Activated CD8-positive, alpha-beta T cell treated with anti-CD3 and anti-CD28 coated beads for 36 hours (primary cell): ENCODE data around the gene SLC17A2. TPM values are rescaled to one million over a fixed set of nuclear protein-coding genes. Genes with fewer than 3 reads are reported as not detected.

Experiments used
- ATAC-seq: fragments of 200-7000 bp; cut with Tn5 transposase; one replicate; pipeline ENCODE4 v1.10.0; 2021; ENCODE audit warnings: mild to moderate bottlenecking, moderate library complexity
- CTCF ChIA-PET: fragments of 350-600 bp; sonication (Branson Sonifier 250); formaldehyde crosslinking; loops from one replicate; lab custom pipeline; 2021; ENCODE audit warnings: antibody characterized with exemption; lab: Charles Lee
- POLR2A ChIA-PET: fragments of 350-600 bp; sonication (Branson Sonifier 250); formaldehyde crosslinking; loops from one replicate; lab custom pipeline; 2021; ENCODE audit warnings: antibody characterized with exemption; lab: Charles Lee
- DNase-seq: peaks from one replicate; pipeline ENCODE4 v3.0.0-alpha.2; 2020
- H3K27ac Mint-ChIP-seq: one replicate; pipeline ENCODE4 v1.8.0; 2021; ENCODE audit warnings: mild to moderate bottlenecking, mixed read lengths
- H3K27me3 Mint-ChIP-seq: one replicate; pipeline ENCODE4 v1.8.0; 2021; ENCODE audit warnings: mixed read lengths
- H3K36me3 Mint-ChIP-seq: one replicate; pipeline ENCODE4 v1.8.0; 2021; ENCODE audit warnings: low read depth, mixed read lengths
- H3K4me1 Mint-ChIP-seq: one replicate; pipeline ENCODE4 v1.8.0; 2021; ENCODE audit warnings: low read depth, mixed read lengths
- H3K4me3 Mint-ChIP-seq: one replicate; pipeline ENCODE4 v1.8.0; 2021; ENCODE audit warnings: mild to moderate bottlenecking, moderate library complexity, mixed read lengths
- H3K9me3 Mint-ChIP-seq: one replicate; pipeline ENCODE4 v1.8.0; 2021; ENCODE audit warnings: mixed read lengths
- intact Hi-C: fragments of 100-400 bp; cut with micrococcal nuclease; formaldehyde crosslinking; loops from one replicate; pipeline ENCODE4 v1.10.0; 2022
- total RNA-seq, 2 experiments: library from RNA; stranded (reverse); gene quantifications; one replicate each; pipeline ENCODE4 v1.2.3, GENCODE V29; 2021
- TF ChIP-seq, protein P1 (sequence below): fragments of 200-600 bp; IDR thresholded peaks from one replicate; pipeline ENCODE4 v1.8.0; 2022; ENCODE audit warnings: antibody characterized with exemption, mild to moderate bottlenecking

SLC17A2 gene
- total RNA-seq, 2 experiments from 2014 or later: not detected

DNA sequence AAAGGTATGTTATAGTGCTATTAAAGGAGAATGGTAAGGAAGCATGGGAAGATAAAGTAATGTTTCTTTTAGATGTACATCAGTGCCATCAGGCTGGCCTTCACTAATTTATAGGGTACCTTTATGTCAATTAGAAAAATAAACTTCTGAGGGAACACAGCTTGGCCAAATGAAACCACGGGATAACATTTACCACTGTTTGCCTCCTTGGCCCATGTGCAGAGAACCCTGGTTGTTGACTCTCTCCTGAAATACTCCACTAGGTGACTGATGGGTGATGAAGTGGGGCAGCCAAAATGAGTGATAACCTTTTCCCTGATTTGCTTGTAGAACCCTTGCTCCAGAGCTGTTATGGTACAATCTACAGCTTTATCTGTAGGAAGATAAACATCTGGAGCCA is 41.6 kb upstream of the SLC17A2 start:
- Mint-ChIP-seq H3K27ac (no peak overlapping the region), H3K27me3 (no peaks in the 10 kb centered on the region), H3K4me3 (no peak overlapping the region), H3K9me3 (no peaks in the 10 kb centered on the region), H3K36me3 (peaks cover 71% of the 10 kb centered on the region), H3K4me1 (peaks cover 55% of the 10 kb centered on the region)
- no peak for DNase-seq
- no peak for ATAC-seq
- TF ChIP-seq, protein P1, sequence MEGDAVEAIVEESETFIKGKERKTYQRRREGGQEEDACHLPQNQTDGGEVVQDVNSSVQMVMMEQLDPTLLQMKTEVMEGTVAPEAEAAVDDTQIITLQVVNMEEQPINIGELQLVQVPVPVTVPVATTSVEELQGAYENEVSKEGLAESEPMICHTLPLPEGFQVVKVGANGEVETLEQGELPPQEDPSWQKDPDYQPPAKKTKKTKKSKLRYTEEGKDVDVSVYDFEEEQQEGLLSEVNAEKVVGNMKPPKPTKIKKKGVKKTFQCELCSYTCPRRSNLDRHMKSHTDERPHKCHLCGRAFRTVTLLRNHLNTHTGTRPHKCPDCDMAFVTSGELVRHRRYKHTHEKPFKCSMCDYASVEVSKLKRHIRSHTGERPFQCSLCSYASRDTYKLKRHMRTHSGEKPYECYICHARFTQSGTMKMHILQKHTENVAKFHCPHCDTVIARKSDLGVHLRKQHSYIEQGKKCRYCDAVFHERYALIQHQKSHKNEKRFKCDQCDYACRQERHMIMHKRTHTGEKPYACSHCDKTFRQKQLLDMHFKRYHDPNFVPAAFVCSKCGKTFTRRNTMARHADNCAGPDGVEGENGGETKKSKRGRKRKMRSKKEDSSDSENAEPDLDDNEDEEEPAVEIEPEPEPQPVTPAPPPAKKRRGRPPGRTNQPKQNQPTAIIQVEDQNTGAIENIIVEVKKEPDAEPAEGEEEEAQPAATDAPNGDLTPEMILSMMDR: no peak
- intact Hi-C loops: no loop called here
- POLR2A ChIA-PET: interaction anchor here (0.5 to 2.0 kb wide), 3 partner anchors 9 to 45 kb away, joined by 3 to 10 read pairs (median 3); partner anchors contain the start of gene TRIM38
- CTCF ChIA-PET: interaction anchor here (1.2 to 4.6 kb wide), 2 partner anchors 20 to 46 kb away, joined by 3 to 29 read pairs; a partner anchor contains a TSS

DNA sequence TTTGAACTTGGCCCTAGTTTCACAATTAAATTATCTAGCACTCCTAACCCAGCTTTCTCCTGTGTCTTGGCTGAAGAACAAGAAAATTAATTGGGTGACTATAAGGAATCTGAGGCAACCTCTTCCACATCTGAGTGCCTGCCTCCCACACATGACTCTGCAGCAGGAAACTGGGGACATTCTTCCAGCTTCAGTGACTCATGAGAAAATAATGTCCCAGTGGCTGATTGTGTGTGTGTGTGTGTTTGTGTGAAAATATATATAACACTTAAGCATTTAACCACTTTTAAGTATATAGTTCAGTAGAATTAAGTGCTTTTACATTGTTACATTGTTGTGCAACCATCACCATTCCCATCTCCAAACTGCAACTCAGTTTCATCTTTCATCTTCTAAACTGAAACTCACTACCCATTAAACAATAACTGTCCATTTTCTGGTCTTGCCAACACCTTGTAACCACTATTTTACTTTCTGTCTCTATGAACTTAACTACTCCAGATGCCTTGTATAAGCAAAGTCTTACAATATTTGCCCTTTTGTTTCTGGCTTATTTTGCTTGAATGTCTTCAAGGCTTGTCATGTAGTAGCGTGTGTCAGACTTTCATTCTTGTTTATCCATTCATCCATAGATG is 40.8 kb upstream of the SLC17A2 start:
- ChIA-PET POLR2A (interaction anchor here (0.7 to 1.4 kb wide), 2 partner anchors 8 to 18 kb away, joined by 3 to 6 read pairs; partner anchors contain the start of gene TRIM38), CTCF (interaction anchor here (1.0 to 1.8 kb wide), 5 partner anchors 21 to 225 kb away, joined by 3 to 8 read pairs (median 3); a partner anchor contains a TSS)
- intact Hi-C loops: no loop called here
- no peak for DNase-seq
- TF ChIP-seq, protein P1: no peak
- Mint-ChIP-seq H3K27me3 (no peaks in the 10 kb centered on the region), H3K27ac (peak overlapping the region; percentile 72), H3K36me3 (peaks cover 73% of the 10 kb centered on the region), H3K9me3 (no peaks in the 10 kb centered on the region), H3K4me1 (peaks cover 56% of the 10 kb centered on the region), H3K4me3 (no peak overlapping the region)
- no peak for ATAC-seq

DNA sequence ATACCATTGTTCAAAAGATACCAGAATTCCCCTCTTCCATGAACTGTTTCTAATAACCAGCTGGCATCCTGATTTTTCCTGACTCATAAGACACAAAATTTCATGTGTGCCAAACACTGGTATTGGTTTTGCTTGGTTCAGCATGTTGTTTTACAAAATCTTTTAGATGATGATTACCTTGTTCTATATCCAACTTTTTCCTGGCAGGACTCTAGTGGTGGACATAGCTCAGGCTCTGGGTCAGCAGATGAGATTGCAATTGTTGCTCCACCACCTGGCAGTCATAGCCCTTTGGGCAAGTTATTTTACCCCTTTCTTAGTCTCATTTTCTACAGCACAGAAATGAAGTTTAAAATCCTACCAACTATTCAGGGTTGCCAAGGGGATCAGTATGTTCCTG is 38.3 kb upstream of the SLC17A2 start:
- H3K27ac Mint-ChIP-seq: peak overlapping the region; percentile 36
- ChIA-PET CTCF (interaction anchor here (0.6 to 2.2 kb wide), 10 partner anchors 13 to 251 kb away, joined by 3 to 11 read pairs (median 4); a partner anchor contains a TSS), POLR2A (interaction anchor here (1.0 to 1.2 kb wide), 4 partner anchors 10 to 51 kb away, joined by 4 to 5 read pairs (median 4); a partner anchor contains a TSS)
- H3K27me3 Mint-ChIP-seq: no peaks in the 10 kb centered on the region
- peaks cover 61% of the 10 kb centered on the region for H3K4me1 Mint-ChIP-seq
- no peak for ATAC-seq
- TF ChIP-seq, protein P1: no peak
- no peak overlapping the region for H3K4me3 Mint-ChIP-seq
- no peaks in the 10 kb centered on the region for H3K9me3 Mint-ChIP-seq
- peaks cover 75% of the 10 kb centered on the region for H3K36me3 Mint-ChIP-seq
- intact Hi-C loops: no loop called here
- DNase-seq: no peak

DNA sequence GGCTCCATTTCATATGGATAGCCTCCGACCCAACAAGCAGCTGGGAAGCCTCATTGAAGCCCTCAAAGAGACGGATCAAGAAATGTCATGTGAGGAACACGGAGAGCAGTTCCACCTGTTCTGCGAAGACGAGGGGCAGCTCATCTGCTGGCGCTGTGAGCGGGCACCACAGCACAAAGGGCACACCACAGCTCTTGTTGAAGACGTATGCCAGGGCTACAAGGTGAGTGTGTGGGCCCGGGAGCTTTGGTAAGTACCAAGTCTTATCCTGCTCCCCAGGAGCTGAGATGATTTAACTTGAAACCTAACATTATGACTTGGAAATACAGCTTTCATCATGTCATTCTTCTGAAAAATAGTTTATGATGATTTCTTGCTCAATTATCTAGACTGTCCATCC is 36.2 kb upstream of the SLC17A2 start:
- TF ChIP-seq, protein P1: no peak
- Mint-ChIP-seq H3K27ac (peak overlapping the region; percentile 21), H3K36me3 (peaks cover 65% of the 10 kb centered on the region), H3K4me3 (peak overlapping the region; percentile 42), H3K27me3 (no peaks in the 10 kb centered on the region), H3K9me3 (no peaks in the 10 kb centered on the region), H3K4me1 (peaks cover 69% of the 10 kb centered on the region)
- ATAC-seq (no peak), DNase-seq (no peak)
- ChIA-PET CTCF (interaction anchor here (1.0 to 3.0 kb wide), 5 partner anchors 9 to 410 kb away, joined by 3 to 20 read pairs (median 7); no protein-coding TSS in a partner anchor), POLR2A (interaction anchor here (0.9 to 1.4 kb wide), 4 partner anchors 9 to 54 kb away, joined by 3 to 10 read pairs (median 3); a partner anchor contains a TSS)
- intact Hi-C loops: no loop called here

DNA sequence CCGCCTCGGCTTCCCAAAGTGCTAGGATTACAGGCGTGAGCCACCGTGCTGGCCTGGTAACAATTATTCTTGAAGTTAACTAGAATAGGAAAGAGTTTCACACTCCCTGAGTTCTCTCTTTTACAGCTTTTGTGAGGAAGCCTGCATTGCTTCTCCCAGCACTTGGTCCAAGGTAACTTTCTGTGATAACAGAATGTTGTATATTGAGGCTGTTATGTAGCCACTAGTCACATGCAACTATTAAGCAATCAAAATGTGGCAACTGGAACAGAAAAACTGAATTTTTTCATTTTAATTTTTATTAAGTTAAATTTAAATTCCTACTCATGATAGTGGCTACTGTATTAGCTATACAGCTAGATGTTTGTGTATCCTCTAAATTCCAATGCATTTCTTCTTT is 34.6 kb upstream of the SLC17A2 start:
- CTCF ChIA-PET: interaction anchor here (1.9 kb wide), 1 partner anchor 27 kb away, joined by 20 read pairs; no protein-coding TSS in a partner anchor

More for the DNA sequence above, 34.6 kb upstream of the SLC17A2 start:
- POLR2A ChIA-PET: interaction anchor here (0.6 to 1.5 kb wide), 3 partner anchors 52 to 156 kb away, joined by 3 to 5 read pairs (median 3); a partner anchor contains a TSS
- no peak overlapping the region for H3K27ac Mint-ChIP-seq
- H3K27me3 Mint-ChIP-seq: no peaks in the 10 kb centered on the region
- TF ChIP-seq, protein P1: no peak
- ATAC-seq (no peak), DNase-seq (no peak)
- H3K9me3 Mint-ChIP-seq: peaks cover 11% of the 10 kb centered on the region
- intact Hi-C loops: no loop called here
- H3K36me3 Mint-ChIP-seq: peaks cover 57% of the 10 kb centered on the region
- H3K4me3 Mint-ChIP-seq: no peak overlapping the region
- peaks cover 72% of the 10 kb centered on the region for H3K4me1 Mint-ChIP-seq
